Measurements from ENCODE around the gene ADCY6.

DNA sequence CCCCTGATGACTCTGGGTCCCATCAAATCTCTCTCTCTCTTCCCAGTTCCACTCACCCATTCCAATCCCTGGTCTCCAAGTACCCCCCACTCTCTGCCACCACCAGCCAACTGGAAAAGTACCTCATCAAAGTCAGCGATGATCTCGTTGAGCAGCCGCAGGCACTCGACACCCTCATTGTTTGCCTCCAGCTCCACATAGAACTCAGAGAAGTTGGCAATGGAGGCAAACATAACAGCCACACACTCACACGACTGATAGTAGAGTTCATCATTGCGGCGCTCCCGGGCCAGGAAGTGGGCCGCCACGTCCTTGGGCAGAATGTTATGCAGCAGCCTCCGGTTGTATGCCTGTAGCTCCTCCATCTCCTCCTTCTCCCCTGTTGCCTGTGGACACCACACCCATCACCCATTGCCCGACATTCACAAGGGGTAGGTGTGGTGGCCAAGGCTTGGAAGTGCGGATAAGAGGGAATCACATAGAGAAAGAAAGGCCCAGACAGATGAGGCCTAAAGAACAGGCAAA lies 17.2 kb downstream of the ADCY6 start:
- TF ChIP-seq, protein P1, sequence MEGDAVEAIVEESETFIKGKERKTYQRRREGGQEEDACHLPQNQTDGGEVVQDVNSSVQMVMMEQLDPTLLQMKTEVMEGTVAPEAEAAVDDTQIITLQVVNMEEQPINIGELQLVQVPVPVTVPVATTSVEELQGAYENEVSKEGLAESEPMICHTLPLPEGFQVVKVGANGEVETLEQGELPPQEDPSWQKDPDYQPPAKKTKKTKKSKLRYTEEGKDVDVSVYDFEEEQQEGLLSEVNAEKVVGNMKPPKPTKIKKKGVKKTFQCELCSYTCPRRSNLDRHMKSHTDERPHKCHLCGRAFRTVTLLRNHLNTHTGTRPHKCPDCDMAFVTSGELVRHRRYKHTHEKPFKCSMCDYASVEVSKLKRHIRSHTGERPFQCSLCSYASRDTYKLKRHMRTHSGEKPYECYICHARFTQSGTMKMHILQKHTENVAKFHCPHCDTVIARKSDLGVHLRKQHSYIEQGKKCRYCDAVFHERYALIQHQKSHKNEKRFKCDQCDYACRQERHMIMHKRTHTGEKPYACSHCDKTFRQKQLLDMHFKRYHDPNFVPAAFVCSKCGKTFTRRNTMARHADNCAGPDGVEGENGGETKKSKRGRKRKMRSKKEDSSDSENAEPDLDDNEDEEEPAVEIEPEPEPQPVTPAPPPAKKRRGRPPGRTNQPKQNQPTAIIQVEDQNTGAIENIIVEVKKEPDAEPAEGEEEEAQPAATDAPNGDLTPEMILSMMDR (IDR thresholded peaks at IDR 0.05) = no peak
- no peak for TF ChIP-seq POLR2A (IDR thresholded peaks at IDR 0.05)

All from heart left ventricle (tissue), 13 donors.